Fibroblast of lung (primary cell): ENCODE results near the gene RELA. TPM values are rescaled to one million over a fixed set of nuclear protein-coding genes. Genes with fewer than 3 reads are reported as not detected.

Source experiments
- DNase-seq, 2 donors: peaks; one replicate each; pipeline versions ENCODE4 v3.0.0 to v3.0.0-alpha.2; 2010; ENCODE audit warnings: low read depth in 2 of 2
- H2AFZ ChIP-seq: 2 replicates; pipeline ENCODE4 v1.5.1; 2012; ENCODE audit warnings: low read length, control low read depth, inconsistent platforms
- H3K27ac ChIP-seq: 2 replicates; pipeline ENCODE4 v1.5.1; 2011; ENCODE audit warnings: low read length, control low read depth; ENCODE audit not compliant: insufficient read depth
- H3K27me3 ChIP-seq: 2 replicates; pipeline ENCODE4 v1.5.1; 2011; ENCODE audit warnings: mild to moderate bottlenecking, low read length; ENCODE audit not compliant: control insufficient read depth, insufficient read depth
- H3K36me3 ChIP-seq: 2 replicates; pipeline ENCODE4 v1.5.1; 2011; ENCODE audit warnings: low read length; ENCODE audit not compliant: control insufficient read depth, insufficient read depth
- H3K4me1 ChIP-seq: 2 replicates; pipeline ENCODE4 v1.5.1; 2011; ENCODE audit warnings: low read length; ENCODE audit not compliant: control insufficient read depth, insufficient read depth; ENCODE audit errors: extremely low read depth
- H3K4me2 ChIP-seq: 2 replicates; pipeline ENCODE4 v1.5.1; 2011; ENCODE audit warnings: low read length, control low read depth; ENCODE audit not compliant: insufficient read depth; ENCODE audit errors: extremely low read depth
- H3K4me3 ChIP-seq, 4 experiments: fragments of 200-600 bp in 1 of 4; sonication (generic) in 1 of 4; replicated peaks in 1 of 4; 2 replicates each; pipeline ENCODE4 v1.5.1; 2011 to 2016; ENCODE audit warnings: low read length in 4 of 4, low read depth in 3 of 4, mild to moderate bottlenecking in 3 of 4, control low read depth in 2 of 4, inconsistent platforms in 1 of 4, mixed read lengths in 1 of 4; ENCODE audit not compliant: insufficient read depth in 1 of 4; ENCODE audit errors: control extremely low read depth in 1 of 4
- H3K79me2 ChIP-seq: 2 replicates; pipeline ENCODE4 v1.5.1; 2012; ENCODE audit warnings: mild to moderate bottlenecking, low read length, inconsistent platforms; ENCODE audit not compliant: control insufficient read depth, insufficient read depth
- H3K9ac ChIP-seq: 2 replicates; pipeline ENCODE4 v1.5.1; 2011; ENCODE audit warnings: mild to moderate bottlenecking, low read length, control low read depth; ENCODE audit not compliant: insufficient read depth
- H3K9me3 ChIP-seq: 2 replicates; pipeline ENCODE4 v1.5.1; 2012; ENCODE audit warnings: low read depth, low read length; ENCODE audit not compliant: control insufficient read depth, insufficient read depth
- H4K20me1 ChIP-seq: 2 replicates; pipeline ENCODE4 v1.5.1; 2011; ENCODE audit warnings: low read length; ENCODE audit not compliant: control insufficient read depth, insufficient read depth; ENCODE audit errors: extremely low read depth
- EZH2 ChIP-seq: IDR thresholded peaks from 2 replicates; pipeline ENCODE4 v1.5.1; 2012; ENCODE audit warnings: low read length, control low read depth, mild to moderate bottlenecking; ENCODE audit errors: missing control alignments
- polyA plus RNA-seq, 2 donors: library from polyadenylated mRNA; depleted of rRNA in 1 of 2; stranded (reverse) in 1 of 2; unstranded in 1 of 2; fragments of >200 nt; gene quantifications; 2 replicates each; pipeline ENCODE4 v1.2.1, GENCODE V29; 2011 to 2012; ENCODE audit warnings: missing spikeins in 1 of 2
- total RNA-seq: library from RNA; depleted of rRNA; stranded (reverse); fragments of >200 nt; gene quantifications from 2 replicates; pipeline ENCODE4 v1.2.1, GENCODE V29; 2014
- TF ChIP-seq, protein P1 (sequence below), 2 donors: IDR thresholded peaks in 1 of 2; conservative IDR thresholded peaks in 1 of 2; 1 replicate in 1 of 2; 2 replicates in 1 of 2; pipeline ENCODE4 v1.5.1; 2011 to 2012; ENCODE audit warnings: low read length in 2 of 2, control low read depth in 1 of 2, inconsistent platforms in 1 of 2, low read depth in 1 of 2, mild to moderate bottlenecking in 1 of 2

RELA gene
- total and polyA plus RNA-seq, 2 donors (not counting 1 experiment from before 2014, with no cell fraction given) = 15.7 to 23.0 TPM

DNA sequence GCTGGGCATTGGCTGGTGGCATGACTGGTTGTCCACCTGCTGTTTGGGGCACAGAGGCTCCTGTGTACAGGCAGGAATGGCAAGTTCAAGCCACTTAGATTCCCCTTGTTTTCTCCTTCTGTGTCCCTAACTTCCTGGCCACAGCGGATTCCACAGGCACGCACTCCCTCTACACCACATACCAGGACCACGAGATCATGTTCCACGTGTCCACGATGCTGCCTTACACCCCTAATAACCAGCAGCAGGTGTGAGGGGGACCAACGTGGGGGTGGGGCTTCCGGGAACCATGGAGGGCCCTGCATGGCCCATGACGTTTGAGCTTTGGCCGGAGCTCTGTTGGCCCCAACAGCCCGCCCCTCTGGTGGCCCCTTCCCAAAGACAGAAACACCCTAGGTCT is 17.0 kb downstream of the RELA start:
- Histone ChIP-seq H3K27ac (no peak overlapping the region), H3K9ac (no peak overlapping the region), H3K4me2 (no peak overlapping the region), H3K36me3 (peaks cover 40% of the 10 kb centered on the region), H3K4me3 (no peak overlapping the region), H3K79me2 (no peaks in the 10 kb centered on the region), H3K9me3 (no peaks in the 10 kb centered on the region), H3K4me1 (peaks cover 9% of the 10 kb centered on the region), H4K20me1 (no peaks in the 10 kb centered on the region), H2AFZ (no peak overlapping the region), H3K27me3 (no peaks in the 10 kb centered on the region)
- TF ChIP-seq, protein P1, sequence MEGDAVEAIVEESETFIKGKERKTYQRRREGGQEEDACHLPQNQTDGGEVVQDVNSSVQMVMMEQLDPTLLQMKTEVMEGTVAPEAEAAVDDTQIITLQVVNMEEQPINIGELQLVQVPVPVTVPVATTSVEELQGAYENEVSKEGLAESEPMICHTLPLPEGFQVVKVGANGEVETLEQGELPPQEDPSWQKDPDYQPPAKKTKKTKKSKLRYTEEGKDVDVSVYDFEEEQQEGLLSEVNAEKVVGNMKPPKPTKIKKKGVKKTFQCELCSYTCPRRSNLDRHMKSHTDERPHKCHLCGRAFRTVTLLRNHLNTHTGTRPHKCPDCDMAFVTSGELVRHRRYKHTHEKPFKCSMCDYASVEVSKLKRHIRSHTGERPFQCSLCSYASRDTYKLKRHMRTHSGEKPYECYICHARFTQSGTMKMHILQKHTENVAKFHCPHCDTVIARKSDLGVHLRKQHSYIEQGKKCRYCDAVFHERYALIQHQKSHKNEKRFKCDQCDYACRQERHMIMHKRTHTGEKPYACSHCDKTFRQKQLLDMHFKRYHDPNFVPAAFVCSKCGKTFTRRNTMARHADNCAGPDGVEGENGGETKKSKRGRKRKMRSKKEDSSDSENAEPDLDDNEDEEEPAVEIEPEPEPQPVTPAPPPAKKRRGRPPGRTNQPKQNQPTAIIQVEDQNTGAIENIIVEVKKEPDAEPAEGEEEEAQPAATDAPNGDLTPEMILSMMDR (conservative IDR thresholded peaks at IDR 0.05 in 1 of 2, IDR thresholded peaks at IDR 0.05 in 1 of 2; ENCODE audit: low read depth in 1 of 2, low read length in 2 of 2) = no peak
- TF ChIP-seq EZH2 = no peak
- peak; percentile 27 to 69 for DNase-seq

DNA sequence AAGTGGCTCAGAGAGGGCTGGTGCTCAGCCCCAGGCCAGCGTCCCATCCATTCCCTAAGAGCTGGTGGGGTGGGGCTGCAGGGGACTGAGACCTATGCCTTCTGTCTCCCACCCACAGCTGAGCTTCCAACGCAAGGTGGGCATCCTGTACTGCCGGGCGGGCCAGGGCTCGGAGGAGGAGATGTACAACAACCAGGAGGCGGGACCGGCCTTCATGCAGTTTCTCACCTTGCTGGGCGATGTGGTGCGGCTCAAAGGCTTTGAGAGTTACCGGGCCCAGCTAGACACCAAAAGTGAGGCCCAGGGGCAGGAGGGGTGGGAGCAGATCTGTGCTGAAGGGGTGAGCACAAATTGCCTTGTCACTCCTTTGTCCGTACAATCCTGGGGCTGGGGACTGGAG is 17.9 kb downstream of the RELA start:
- Histone ChIP-seq H3K27ac (no peak overlapping the region), H3K4me3 (no peak overlapping the region), H3K27me3 (no peaks in the 10 kb centered on the region), H4K20me1 (no peaks in the 10 kb centered on the region), H3K4me2 (no peak overlapping the region), H3K4me1 (peaks cover 9% of the 10 kb centered on the region), H3K9ac (no peak overlapping the region), H3K79me2 (peaks cover 1% of the 10 kb centered on the region), H2AFZ (no peak overlapping the region), H3K36me3 (peaks cover 36% of the 10 kb centered on the region), H3K9me3 (no peaks in the 10 kb centered on the region)
- no peak for TF ChIP-seq EZH2
- TF ChIP-seq, protein P1 (conservative IDR thresholded peaks at IDR 0.05 in 1 of 2, IDR thresholded peaks at IDR 0.05 in 1 of 2; ENCODE audit: low read depth in 1 of 2, low read length in 2 of 2) = no peak
- DNase-seq = no peak

DNA sequence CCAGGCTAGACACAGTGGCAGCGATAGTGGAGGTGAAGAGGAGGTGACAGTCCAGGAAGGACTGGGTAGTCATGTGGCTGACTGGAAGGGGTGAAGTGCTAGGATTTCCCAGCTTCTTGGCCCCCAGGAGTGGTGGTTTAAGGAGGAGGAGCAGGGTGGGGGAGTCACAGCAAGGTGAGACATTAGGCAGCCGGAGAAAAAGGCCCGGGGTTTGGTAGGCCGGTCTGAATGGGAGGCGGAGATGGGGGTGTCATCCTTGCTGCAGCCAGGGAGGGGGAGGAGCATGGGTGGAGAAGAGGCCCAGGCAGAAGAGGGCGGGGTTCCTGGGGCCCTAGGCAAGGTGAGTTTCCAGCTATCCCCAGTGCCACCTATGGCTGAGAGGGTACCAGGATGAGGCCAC is 18.7 kb downstream of the RELA start:
- DNase-seq = peak in 1 of 2 donors; percentile 6
- Histone ChIP-seq H3K4me2 (no peak overlapping the region), H3K79me2 (peaks cover 4% of the 10 kb centered on the region), H4K20me1 (no peaks in the 10 kb centered on the region), H3K4me3 (no peak overlapping the region), H3K27me3 (no peaks in the 10 kb centered on the region), H3K36me3 (peaks cover 36% of the 10 kb centered on the region), H3K9me3 (no peaks in the 10 kb centered on the region), H3K4me1 (peaks cover 11% of the 10 kb centered on the region), H3K27ac (no peak overlapping the region), H3K9ac (no peak overlapping the region), H2AFZ (no peak overlapping the region)
- TF ChIP-seq, protein P1 (conservative IDR thresholded peaks at IDR 0.05 in 1 of 2, IDR thresholded peaks at IDR 0.05 in 1 of 2; ENCODE audit: low read depth in 1 of 2, low read length in 2 of 2) = no peak
- TF ChIP-seq EZH2 = no peak
